AG09319 (cell line): ENCODE measurements around the gene RAE1.

Experiments used
- DNase-seq: peaks from one replicate; pipeline ENCODE4 v3.0.0-alpha.2; 2010; ENCODE audit warnings: low read depth; ENCODE audit errors: extremely low read depth
- CTCF ChIP-seq: IDR thresholded peaks from 2 replicates; pipeline ENCODE4 v1.5.1; 2011; ENCODE audit warnings: low read depth, mild to moderate bottlenecking, inconsistent platforms, low read length, moderate library complexity

RAE1 gene

GRCh38 chr20:57374931-57375651 is 24.0 kb downstream of the RAE1 start:
- DNase-seq = no peak
- TF ChIP-seq CTCF = no peak

- no peak for TF ChIP-seq CTCF
- DNase-seq = no peak
Observed at GRCh38 chr20:57375652-57376230, 24.7 kb downstream of the RAE1 start.

- no peak for TF ChIP-seq CTCF
- no peak for DNase-seq
Observed at GRCh38 chr20:57377350-57377749, 26.3 kb downstream of the RAE1 start.

- DNase-seq = no peak
- no peak for TF ChIP-seq CTCF
Observed at GRCh38 chr20:57378107-57378506, 27.1 kb downstream of the RAE1 start.

GRCh38 chr20:57378646-57379262 is 27.7 kb downstream of the RAE1 start:
- TF ChIP-seq CTCF = no peak
- DNase-seq = no peak

- TF ChIP-seq CTCF = no peak
- no peak for DNase-seq
Observed at GRCh38 chr20:57379263-57379647, 28.2 kb downstream of the RAE1 start.

GRCh38 chr20:57380081-57380750 is 29.2 kb downstream of the RAE1 start:
- DNase-seq = no peak
- TF ChIP-seq CTCF = no peak
